ENCODE results near the gene IFT74.
"Not testable (repeated sequence)": the region's sequence is repeated elsewhere in the genome, so short reads cannot be mapped to it uniquely, and the experiment has no call there.

Gene IFT74

GRCh38 chr9:27073841-27074728, 117.9 kb downstream of the IFT74 start:
- DNase-seq (ENCODE audit: low read depth in 2 of 2), result no peak

GRCh38 chr9:27078685-27079084, 122.5 kb downstream of the IFT74 start:
- no peak for DNase-seq (ENCODE audit: low read depth in 2 of 2)

DNA sequence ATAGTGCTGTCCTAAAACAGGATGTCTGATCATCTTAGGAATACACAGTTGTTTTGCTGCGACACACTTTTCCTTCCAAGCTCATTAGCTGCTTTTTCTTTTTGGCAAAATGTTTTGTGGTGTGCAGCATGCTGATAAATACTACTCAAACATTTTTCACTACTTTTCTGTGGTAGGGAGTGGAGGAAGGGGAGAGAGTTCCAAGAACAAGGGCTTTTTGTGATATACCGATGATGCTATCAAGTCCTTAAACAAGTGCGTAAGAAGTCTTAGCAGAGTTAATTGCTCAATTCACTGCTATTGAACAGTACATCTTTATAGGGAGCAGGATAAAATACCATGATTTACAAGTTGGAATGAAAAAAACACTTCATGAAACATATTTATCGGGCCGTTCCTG, 129.2 kb downstream of the IFT74 start:
- DNase-seq (ENCODE audit: low read depth in 2 of 2), result no peak

DNA sequence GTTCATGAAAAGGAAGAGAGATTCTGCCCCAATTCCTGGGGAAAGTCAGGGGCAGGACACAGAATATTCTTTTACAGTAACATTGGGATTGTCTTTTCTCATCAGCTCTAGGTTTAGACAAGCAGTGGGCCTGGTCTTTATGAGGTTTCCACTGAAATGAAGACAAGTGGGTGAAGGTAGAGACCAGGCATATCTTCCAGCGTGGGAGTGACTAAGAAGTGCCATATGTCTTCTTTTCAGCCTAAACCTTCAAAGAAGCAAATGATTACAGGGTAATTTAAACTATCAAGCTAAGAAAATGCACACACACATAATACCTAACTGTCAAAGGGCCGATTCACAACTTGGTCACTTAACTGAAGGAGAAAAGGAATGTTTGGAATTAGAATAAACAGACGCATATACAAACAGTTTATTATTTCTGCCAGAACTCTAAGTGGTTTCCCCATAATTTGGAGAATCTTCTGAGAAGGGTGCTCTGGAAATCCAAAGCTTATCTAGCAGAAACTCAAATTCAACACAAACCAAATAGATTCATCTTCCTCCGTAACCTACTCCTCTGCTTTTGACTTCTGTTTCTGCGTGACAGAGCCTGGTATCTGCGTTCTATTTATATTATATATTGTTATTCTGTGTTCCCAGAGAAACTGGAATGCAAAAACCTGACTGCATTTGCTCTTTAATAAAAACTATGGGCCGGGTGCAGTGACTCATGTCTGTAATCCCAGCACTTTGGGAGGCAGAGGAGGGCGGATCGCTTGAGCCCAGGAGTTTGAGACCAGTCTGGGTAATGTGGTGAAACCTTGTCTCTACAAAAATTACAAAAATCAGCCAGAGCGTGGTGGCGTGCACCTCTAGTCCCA, 130.8 kb downstream of the IFT74 start:
- no peak for DNase-seq (ENCODE audit: low read depth in 2 of 2)

DNA sequence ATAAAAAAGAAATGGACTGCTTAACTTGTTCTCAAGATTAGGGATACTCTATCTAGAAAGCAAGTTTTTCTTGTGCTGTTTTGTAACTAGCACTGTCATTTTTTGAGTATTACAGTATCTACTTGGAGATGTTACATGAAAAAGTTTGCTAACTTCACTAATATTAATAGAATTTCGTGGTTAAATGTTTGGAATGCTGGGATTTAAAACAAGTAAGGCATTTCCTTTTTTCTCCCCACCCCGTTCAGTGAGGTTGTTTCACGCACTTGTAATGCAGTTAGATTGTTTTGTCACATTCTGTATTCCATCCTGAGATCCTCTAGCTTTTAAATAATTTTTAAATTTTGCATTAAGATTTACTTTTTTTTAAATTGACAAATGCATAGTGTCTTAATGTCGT, 132.8 kb downstream of the IFT74 start:
- DNase-seq (ENCODE audit: low read depth in 2 of 2), result no peak

DNA sequence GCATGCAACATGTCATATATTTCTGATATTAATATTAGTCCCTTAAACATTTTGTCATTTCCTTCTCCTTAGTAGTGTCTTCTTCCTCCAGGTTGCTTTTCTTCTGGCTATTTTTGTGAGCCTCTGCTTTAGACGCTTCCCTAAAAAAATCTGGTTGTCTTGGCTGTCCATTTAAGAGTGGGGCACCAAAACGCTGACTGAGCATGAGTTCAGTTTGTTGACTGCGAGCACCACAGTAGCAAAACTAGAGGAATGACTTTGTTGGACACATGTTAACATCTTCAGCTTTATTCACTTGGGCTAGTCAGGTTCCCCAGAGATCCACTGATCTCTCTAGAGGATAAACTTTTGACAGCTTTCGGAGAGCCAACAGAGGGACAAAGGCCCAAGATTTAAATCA, 133.5 kb downstream of the IFT74 start:
- DNase-seq (ENCODE audit: low read depth in 2 of 2), result no peak

GRCh38 chr9:27090231-27090630, 134.0 kb downstream of the IFT74 start:
- DNase-seq (ENCODE audit: low read depth in 2 of 2), result no peak

- DNase-seq (ENCODE audit: low read depth in 2 of 2), result no peak
These were observed 134.5 kb downstream of the IFT74 start for GRCh38 chr9:27090711-27091110.

DNA sequence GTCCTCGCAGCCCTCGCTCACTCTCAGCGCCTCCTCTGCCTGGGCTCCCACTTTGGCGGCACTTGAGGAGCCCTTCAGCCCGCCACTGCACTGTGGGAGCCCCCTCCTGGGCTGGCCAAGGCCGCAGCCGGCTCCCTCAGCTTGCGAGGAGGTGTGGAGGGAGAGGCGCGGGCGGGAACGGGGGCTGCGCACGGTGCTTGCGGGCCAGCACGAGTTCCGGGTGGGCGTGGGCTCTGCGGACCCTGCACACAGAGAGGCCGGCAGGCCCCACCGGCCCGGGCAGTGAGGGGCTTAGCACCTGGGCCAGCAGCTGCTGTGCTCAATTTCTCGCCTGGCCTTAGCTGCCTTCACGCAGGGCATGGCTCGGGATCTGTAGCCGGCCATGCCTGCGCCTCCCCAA, 136.3 kb downstream of the IFT74 start:
- not testable (repeated sequence) for DNase-seq (ENCODE audit: low read depth in 2 of 2)

DNA sequence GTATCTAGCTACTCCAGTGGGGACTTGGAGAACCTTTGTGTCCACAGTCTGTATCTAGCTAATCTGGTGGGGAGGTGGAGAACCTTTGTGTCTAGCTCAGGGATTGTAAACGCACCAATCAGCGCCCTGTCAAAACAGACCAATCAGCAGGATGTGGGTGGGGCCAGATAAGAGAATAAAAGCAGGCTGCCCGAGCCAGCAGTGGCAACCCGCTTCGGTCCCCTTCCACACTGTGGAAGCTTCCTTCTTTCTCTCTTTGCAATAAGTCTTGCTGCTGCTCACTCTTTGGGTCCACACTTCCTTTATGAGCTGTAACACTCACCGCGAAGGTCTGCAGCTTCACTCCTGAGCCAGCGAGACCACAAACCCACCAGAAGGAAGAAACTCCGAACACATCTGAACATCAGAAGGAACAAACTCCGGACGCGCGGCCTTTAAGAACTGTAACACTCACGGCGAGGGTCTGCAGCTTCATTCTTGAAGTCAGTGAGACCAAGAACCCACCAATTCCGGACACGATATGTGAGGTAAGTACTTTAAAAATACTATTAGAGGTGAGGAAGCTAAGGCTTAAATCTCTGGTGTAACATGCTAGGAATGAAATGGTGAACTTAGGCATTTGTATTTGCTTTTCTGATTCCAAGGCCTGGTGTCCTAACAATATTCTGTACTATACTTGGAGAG, 137.3 kb downstream of the IFT74 start:
- DNase-seq (ENCODE audit: low read depth in 2 of 2), result not testable (repeated sequence)

DNA sequence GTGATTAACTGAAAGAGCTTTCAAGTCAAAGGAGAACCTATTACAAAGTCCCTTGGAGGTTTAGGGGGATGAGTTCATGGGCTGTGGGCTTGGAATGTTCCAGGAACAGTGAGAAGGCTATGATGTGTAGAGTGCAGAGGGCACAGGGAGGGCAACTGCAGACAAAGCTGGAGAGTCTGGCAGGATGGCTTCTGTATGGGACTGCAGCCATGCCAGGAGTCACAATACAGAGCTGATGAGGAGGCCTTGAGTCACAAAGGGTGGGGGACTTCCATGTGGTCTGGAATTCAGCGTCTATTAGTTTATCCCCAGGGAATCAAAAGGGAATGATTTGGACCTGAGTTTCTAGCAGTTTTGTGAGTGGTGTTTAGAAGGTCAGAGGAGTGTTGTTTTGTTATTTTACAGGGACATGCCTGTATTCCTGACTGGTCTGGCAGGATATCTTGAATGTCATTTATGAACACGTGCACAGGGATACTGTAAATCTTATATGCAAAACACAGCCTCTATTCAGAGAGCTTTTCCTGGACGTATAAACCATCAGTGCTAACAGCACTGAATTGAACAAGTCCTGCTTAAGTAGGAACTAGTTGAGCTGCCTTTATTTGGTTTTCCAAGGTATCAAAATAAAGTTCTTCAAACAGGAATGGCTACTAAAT, 138.6 kb downstream of the IFT74 start:
- DNase-seq (ENCODE audit: low read depth in 2 of 2), result no peak

- no peak for DNase-seq (ENCODE audit: low read depth in 2 of 2)
These were observed 151.0 kb downstream of the IFT74 start for GRCh38 chr9:27107241-27107640.

GRCh38 chr9:27108981-27109541, 152.8 kb downstream of the IFT74 start, which contains the start of gene TEK:
Gene TEK, plus strand, starts transcription at chr9:27109225. Its CDS starts 366 bp downstream, at chr9:27109591.
- no peak for DNase-seq (ENCODE audit: low read depth in 2 of 2)

GRCh38 chr9:27109621-27110020, 153.4 kb downstream of the IFT74 start:
- no peak for DNase-seq (ENCODE audit: low read depth in 2 of 2)

DNA sequence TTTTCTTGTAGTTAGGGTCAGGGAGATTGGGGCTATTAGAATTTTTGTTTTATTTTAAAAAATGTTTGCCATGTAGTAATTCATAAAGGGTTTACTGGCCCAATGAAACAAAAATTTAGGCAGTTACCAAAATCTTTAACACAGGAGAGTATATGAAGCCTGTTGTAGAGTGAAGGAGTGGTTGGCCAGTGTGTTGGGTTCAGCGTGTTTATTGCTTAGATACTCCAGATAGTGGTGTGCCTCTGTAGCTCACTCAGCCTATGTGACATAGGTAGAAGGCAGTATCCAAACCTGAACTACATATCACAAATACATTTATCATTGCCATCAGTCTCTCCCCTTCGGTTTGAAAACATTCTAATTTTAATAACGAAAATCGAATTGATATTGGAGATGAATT, 154.0 kb downstream of the IFT74 start:
- no peak for DNase-seq (ENCODE audit: low read depth in 2 of 2)

DNA sequence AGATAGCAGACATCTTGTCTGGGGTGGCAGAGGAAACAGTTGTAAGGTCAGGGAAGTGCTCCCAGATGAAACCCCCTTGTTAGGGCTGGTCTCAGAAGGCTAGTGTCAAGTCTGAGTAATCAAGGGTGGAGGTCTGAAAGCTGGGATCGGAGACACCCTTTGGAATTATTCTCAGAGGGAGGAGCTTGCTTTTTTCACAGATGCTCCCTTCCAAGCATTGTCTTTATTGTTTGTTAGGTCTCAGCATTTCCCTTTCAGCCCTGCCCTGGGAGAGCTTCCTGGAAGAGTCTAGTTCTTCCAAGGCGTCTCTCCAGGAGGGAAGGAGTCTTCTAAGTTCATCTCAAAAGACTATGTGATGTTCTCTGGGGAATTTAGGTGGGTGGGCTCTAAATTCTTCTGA, 156.0 kb downstream of the IFT74 start:
- DNase-seq (ENCODE audit: low read depth in 2 of 2), result no peak
